HG02884 (cell line): ENCODE data around the gene SLC38A2.

Experiments used
- ATAC-seq: cut with Tn5 transposase; IDR thresholded peaks from one replicate; pipeline ENCODE4 v1.9.1; 2021; ENCODE audit warnings: mild to moderate bottlenecking, moderate library complexity; ENCODE audit not compliant: unreplicated experiment

The SLC38A2 gene

GRCh38 chr12:46362895-46363581, 9.5 kb downstream of the SLC38A2 start:
- ATAC-seq = no peak

- ATAC-seq = no peak
Observed at GRCh38 chr12:46361667-46362034, 10.9 kb downstream of the SLC38A2 start.

- ATAC-seq = peak; percentile 62
Observed at GRCh38 chr12:46360908-46361666, 11.5 kb downstream of the SLC38A2 start.

- no peak for ATAC-seq
Observed at GRCh38 chr12:46360370-46360769, 12.2 kb downstream of the SLC38A2 start.

DNA sequence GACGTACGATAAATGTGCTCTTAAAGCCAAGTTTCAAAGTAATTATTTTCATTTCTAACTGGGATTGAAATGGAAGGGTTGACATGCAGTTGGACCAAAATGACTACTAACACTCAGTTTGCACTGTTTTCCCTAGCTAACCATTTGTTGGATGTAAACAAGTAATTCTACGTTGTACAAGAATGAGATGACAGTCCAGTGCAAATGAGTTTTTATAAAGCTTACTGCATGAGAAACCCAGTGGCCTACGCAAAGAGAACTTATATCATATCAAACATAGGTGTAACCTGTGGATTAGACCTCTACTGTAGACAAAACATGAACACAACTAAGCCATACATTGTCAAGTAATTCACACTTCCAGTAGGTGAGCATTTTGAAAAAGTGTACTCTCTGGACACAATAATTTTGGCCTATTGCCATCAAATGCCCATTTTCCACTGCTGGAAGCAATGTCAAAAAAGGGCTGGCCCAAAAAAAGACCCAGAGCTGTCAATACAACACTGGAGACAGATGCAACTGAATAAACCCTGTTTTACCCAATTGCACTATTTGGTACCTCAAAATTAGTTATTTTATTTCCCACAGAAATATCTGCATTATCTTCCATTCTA, 12.8 kb downstream of the SLC38A2 start:
- ATAC-seq = no peak

DNA sequence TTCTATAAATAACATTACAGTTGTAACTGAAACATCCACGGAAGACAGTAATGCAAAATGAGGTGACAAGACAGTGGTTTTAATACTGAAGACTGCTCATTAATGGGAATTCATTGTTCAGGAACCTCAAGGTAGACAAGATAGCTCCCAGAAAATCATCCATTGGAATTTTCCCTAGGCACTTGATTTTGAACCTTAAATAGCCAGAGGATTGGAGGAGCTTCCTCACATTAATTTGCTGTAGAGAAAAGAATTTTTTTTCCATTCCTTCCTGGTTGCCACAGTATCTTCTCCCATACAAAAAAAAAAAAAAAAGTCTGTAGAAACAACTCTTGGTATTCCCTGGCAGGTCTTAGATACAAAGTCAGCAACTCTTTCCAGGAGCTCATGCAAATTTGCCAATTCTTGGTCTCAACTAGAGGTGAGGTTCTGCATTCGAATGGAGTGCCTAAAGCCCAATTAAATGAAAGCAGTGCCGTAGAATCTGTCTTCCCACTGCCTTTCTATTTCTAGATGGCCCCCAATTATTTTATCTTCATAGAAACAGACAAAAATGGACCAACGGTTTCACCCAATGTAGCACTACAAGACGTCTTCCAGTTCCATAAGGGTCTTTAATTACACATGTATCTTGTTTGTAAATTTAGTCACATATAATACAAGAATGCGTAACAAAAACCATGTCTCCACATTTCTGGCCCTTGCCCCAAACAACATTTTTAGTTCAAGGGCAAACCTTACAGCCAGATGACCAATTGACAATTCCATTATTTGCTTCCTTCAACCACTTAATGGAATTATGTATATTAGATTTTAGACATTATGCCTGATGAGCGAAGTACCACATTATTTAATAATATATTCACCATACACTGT, 13.5 kb downstream of the SLC38A2 start:
- no peak for ATAC-seq

DNA sequence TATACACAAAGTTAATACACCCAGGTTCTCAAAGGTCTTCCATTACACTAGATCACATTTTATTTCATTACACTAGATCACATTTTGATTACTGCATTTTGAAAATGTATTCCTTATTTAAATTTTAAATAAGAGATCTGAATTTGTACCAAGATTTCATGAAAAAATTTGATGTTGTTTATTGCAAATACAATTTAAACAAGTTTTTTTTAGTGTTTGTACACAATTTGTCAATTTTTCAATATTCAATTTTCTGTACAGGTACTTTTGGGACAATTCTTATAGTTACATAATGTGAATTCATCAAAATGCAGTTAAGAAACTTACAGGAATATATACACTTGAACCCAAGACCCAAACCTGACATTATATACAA, 14.3 kb downstream of the SLC38A2 start:
- ATAC-seq = no peak

DNA sequence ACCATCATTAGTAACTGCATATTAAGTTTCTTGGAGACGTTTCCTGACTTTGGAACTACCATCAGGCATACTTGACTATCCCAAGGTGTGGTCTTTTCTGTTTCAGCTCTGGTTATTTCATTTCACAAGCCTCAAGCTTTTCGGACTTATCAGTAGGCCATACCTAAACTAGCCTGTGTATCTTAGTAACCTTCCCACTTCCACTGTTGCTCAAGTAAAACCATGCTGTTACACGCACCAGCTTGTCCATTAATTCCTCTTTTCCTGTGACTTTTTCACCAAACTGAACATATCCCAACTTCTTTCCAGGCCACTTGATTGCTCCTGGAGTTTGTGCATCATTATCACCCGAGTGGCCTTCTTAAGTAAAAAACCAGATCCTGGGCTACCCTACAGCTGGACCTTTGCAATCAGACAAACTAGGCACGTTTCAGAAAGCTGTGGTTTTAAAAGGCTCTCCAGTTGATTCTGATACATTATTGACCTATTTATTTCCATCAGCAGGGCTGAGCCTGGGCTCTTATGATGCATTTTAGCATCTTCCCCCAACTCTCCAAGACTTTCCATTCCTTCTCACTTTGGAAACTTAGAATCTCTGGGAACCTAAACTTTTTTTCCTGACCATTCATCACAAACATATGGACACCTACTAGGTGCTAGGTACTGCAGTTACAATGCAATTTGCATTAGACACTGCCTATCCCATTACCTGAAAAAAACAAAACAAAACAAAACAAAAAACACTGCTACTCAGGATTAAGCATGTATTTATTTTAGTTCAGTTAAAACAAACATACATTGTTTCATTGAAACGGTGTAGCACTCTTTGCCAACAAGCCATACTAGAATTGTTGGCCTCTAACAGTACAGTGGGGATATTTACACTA, 14.9 kb downstream of the SLC38A2 start:
- no peak for ATAC-seq

DNA sequence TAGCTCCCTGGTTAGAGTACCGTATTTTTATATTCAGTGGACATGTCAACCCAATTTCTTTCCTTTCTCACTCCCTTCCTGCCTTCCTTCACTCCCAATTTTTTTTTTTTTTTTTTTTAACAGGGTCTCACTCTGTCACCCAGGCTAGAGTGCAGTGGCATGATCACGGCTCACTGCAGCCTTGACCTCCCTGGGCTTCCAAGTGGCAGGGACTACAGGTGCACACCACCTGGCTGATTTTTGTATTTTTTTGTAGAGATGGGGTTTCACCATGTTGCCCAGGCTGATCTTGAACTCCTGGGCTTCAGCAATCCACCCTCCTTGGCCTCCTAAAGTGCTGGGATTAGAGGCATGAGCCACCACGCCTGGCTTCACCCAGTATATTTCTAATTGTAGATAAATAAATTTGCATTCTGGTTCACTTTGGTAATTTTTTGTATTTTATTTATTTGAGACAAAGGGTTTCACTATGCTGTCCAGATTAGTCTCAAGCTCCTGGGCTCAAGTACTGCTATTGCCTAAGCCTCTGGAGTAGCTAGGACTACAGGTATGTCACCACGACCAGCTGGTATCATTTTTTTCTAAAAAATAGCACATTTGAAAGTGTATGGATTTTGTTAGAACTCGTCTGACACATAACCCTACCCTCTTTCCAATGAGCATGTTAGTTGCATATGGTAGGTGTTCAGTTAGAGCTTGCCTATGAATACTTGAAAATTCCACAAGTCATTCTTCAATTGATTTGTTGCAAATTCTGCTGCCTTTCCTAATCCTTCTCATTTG, 15.7 kb downstream of the SLC38A2 start:
- no peak for ATAC-seq

DNA sequence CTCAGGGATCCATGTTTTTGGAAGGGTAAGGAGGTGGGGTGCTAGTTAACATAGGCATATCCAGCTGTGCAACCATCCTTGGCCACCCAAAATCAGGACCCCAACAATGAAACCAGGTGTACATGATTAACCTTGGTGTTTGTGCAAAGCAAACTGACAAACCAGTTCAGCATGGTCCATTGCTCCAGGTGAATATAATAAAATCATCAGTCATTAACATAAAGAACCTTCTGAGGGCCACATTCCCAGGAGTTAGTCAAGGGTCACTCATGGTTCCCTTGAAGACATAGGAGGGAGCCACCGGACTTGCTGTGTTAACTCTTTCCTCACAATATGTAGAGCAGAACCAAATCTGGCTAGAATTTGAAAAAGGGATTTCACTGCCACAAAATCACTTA, 17.8 kb downstream of the SLC38A2 start:
- ATAC-seq = no peak

GRCh38 chr12:46354111-46354801, 18.3 kb downstream of the SLC38A2 start:
- no peak for ATAC-seq

DNA sequence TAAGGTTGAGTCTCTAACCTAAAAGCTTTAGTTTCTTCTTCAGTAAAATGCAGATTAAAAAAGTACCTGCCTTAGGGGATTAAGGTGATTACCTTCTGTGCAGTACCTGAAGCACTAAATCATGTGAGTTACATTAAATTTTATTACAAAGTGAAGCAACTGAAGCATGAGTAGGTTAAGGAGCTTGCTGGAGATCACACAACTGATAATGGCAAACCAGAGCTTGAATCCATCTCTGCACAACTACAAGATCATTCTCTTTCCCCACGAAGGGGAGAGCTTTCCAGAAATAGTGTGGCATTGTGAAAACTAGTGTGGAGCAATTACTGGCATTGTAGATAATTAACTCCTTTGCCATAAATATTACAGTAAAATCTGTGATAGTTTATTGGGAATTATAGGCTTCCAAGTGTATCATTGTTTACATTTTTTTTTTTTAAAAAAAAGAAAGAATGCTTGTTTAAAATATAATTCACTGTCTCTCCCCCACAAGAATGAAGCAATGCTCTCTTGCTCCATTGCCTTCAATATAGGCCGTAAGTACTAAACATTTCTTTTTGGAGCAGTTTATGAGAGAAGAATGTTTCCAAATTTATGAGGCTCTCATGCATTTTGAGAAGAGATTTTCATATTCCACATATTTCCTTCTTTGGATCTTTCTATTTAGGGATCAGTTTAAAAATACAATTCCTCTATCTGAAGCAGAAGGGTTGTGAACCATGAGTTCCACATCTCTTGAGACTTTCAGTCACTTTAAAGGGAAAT, 20.5 kb downstream of the SLC38A2 start:
- ATAC-seq = no peak

DNA sequence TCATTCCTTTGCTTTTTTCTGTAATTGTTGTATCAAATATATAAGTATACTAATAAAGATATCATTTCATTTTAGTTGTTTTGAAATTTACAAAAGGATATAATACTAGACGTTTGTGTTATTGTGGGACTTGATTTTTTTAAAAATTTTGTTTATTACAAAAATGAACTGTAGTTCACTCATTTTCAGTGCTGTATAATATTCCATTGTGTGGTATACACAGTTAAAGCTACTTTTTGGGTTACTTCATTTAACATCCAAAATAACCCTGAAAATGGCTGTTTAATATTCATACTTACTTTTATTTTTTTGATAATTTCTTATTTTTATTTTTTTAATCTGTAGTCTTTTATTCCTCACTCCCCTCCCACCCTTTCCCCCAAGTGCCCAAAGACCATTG, 21.4 kb downstream of the SLC38A2 start:
- no peak for ATAC-seq

- no peak for ATAC-seq
Observed at GRCh38 chr12:46349253-46349652, 23.3 kb downstream of the SLC38A2 start.

DNA sequence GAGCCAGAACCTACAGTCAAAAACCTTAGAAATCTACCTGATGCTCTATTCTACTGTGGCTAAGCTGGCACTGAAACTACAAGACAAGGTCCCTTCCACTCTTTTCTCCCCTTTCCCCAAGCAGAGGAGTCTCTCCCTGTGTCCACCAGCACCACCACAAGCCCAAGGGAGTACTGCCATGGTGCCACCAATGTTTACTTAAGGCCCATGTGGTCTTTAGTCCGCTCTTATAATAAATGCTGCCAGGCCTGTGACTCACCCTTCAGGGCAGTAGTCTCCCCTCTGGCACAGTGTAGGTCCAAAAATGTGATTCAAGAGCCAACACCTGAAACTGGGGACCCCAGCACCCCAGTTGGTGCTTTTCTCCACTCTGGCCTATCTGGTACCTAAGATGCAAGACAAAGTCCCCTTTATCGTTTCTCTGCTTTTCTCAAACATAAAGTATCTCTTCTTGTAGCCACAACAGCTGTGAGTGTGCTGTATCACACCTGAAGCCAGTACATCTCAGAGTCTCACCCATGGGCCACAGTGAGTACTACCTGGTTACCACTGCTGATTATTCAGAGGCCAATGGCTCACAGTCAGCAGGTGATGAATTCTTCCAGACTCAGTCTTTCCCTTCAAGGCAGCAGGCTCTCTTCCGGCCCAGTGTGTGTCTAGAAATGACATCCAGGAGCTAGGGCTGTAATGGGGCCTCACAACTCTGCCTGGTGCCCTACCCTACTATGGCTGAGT, 29.3 kb downstream of the SLC38A2 start:
- no peak for ATAC-seq

- no peak for ATAC-seq
Observed at GRCh38 chr12:46342562-46343033, 30.0 kb downstream of the SLC38A2 start.

DNA sequence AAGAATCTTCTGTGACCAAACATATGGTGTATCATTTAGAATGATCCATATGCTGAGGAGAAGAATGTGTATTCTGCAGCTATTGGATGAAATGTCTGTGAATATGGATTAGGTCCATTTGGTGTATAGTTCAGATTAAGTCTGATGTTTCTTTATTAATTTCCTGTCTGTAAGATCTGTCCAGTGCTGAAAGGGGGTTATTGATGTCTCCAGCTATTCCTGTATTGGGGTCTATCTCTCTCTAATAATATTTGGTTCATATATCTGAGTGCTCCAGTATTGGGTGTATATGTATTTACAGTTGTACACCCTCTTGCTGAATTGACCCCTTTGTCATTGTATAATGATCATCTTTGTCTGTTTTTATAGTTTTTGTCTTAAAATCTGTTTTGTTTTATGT, 33.5 kb downstream of the SLC38A2 start:
- ATAC-seq = no peak
